GM21529 (cell line): ENCODE data around the gene DEFB121.
"Not testable (repeated sequence)": the region's sequence is repeated elsewhere in the genome, so short reads cannot be mapped to it uniquely, and the experiment has no call there.

ENCODE experiments used
- ATAC-seq: cut with Tn5 transposase; IDR thresholded peaks from one replicate; pipeline ENCODE4 v1.9.1; 2021; ENCODE audit not compliant: unreplicated experiment

DEFB121 gene, protein sequence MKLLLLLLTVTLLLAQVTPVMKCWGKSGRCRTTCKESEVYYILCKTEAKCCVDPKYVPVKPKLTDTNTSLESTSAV

DNA sequence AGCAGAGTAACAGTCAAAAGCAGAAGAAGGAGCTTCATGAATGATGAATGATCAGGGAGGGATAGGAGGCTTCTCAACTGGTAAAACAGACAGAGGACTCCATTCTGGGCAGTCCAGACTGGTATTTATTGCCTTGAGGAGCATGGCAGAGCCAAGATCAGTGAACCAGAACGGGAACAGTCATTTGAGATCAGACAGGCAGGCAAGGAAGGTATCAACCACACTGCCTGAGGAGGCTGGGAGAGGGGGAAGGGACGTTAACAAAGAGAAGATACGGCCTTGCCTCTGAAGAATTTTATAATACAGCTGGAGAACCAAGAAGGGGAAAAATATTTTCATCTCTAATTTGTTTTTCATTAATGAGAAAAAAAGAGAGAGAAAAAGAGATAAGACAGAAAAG is at the start of gene DEFB121:
Gene DEFB121, minus strand, starts transcription at position 101 of the 400 bp plus-strand sequence. Its CDS starts 63 bp downstream, at position 38.
- no peak for ATAC-seq

DNA sequence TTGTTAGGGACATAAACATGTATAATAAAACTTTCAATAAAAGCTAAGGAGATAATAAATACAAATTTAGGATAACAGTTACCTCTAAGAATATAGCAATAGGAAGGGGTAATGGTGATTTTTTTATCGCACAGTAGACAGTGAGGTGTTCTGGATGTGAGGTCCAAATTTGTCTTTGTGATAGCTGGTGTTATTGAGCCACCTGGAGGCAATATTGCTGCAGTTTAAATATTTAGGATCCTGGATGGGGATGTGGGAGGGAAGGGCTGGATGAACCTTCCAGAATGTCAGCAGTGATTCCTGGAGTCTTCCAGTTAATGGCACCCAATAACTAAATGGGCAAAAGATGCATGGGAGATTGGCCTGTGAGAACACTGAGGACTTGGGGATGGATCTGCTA is 48.3 kb upstream of the DEFB121 start:
- no peak for ATAC-seq

DNA sequence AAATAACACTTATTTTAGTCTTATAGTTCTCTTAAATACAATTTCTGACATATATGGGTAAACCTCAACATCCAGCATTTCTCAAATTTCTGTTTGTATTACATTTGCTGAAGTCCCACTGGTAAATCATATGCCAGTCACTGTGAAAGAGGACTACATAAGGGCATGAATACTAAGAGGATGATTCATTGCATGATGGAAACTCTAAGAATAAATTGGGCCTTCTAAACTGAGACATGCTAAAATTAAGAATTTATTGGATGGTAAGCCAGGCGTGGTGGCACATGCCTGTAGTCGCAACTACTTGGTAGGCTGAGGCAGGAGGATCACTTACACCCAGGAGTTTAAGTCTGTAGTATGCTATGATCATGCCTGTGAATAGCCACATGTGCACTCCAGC is 46.6 kb upstream of the DEFB121 start:
- ATAC-seq = no peak

DNA sequence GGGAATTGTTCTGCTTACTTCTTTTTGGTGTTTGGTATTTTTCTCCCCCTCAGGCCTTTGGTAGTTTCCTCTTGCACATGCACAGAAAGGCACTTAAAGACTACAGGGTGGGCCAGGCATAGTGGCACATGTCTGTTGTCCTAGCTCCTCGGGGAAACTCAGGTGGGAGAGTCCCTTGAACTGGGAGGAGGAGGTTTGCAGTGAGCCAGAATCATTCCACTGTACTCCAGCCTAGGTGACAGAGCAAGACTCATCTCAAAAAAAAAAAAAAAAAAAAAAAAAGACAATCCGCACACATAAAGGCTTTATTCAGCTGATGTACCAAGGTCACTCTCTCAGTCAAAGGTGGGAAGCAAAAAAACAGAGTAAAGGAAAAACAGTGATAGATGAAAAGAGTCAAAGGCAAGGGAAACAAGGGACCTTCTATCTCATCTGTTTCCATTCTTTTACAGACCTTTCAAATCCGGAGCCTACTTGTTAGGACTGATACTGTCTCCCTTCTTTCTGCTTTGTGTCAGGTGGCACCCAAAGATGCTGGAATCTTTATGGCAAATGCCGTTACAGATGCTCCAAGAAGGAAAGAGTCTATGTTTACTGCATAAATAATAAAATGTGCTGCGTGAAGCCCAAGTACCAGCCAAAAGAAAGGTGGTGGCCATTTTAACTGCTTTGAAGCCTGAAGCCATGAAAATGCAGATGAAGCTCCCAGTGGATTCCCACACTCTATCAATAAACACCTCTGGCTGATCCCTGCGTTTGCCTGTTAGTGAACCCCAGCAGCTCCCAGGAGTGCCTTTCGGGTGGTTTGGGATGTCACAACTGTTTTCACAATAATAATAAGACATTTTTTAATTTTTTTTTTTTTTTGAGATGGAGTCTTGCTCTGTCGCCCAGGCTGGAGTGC is 43.7 kb upstream of the DEFB121 start:
- ATAC-seq = no peak

DNA sequence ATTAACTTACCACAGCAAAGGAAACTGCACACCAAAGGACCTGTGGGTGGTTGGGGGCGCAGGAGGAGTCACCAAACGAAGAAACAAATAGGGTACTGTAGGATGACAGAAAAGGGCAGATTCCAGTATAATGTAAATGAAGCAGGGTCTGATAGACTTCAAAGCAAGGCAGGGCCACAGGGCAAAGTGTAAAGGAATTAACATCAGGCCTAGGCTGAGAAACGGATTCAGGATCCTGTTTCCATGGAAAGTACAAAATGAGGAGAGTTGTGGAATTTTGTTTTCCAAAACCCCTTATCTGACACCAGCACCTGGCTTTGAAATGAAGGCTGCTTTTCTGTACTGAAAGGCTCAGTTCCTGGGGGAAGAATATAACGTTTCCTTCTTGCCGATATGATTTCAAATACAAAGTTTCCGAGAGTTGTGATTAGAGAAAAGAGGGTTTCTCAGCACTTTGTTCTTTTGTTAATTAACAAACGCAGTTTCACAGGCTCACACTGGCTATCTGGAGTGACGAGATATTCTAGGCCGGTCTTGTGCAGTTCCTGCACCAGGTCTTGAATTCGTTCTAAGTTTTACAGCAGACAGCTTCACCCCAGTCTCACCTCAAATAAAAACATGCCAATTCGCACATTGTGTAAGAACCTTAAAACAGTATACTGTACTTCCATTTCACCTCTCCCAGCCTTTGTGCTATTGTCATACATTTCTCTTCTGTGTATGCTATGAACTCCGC is 40.2 kb upstream of the DEFB121 start:
- no peak for ATAC-seq

DNA sequence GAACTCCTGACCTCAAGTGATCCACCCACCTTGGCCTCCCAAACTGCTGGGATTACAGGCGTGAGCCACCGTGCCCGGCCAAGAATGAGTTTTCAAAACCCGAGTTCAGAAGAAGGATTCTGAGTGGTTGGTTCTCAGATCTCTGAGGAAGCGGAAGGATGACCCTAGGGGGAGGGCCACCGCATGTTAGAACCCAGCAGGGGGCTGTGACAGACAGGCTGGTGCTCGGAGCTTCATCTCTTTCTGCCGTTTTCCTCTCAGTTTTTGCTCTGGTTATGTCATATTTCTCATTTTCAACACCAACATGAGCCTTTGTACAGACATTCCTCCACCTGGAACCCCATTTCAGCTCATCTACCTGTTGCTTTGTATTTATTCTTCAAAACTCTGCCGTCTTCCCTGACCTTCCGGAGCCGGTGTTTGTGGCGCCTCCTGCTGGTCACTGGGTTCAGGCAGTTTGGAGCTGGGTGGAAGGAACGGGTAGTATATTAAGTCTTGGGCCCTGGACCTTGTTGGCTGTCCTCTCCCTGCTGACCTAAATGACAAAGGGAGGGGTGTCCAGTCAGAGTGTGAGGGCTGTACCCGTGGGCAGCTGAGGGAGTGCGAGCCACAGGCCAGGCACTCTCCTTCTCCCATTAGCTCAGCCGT is 34.1 kb upstream of the DEFB121 start, which contains the start of gene DEFB123:
Gene DEFB123, plus strand, starts transcription at position 621 of the 648 bp plus-strand sequence. CDS start 67 bp downstream, outside the sequence.
- no peak for ATAC-seq

DNA sequence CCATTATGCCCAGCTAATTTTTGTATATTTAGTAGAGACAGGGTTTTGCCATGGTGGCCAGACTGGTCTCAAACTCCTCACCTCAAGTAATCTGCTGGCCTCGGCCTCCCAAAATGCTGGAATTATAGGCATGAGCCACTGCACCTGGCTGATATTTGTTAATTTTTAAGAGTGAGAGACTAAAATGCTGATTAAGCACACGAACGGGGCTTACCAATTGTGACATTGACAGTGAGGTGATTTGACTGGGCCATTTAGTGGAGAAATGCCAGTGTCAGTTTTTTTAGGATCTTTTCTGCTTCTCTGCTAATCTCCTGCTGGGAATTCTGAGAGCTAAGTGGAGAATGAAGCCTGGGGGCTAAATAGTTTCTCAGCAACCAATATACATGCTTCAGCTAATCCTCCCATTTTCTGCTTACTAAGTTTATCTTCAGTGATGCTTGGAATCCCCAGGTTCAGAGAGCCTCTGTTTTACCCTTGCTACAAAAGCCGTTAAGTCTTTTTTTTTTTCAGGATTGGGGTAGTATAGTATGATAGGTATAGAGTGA is 24.6 kb upstream of the DEFB121 start:
- ATAC-seq = no peak

DNA sequence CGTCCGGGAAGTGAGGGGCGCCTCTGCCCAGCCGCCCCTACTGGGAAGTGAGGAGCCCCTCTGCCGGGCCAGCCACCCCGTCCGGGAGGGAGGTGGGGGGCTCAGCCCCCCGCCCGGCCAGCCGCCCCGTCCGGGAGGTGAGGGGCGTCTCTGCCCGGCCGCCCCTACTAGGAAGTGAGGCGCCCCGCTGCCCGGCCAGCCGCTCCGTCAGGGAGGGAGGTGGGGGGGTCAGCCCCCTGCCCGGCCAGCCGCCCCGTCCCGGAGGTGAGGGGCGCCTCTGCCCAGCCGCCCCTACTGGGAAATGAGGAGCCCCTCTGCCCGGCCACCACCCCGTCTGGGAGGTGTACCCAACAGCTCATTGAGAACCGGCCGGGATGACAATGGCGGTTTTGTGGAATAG is 21.6 kb upstream of the DEFB121 start:
- ATAC-seq = not testable (repeated sequence)

DNA sequence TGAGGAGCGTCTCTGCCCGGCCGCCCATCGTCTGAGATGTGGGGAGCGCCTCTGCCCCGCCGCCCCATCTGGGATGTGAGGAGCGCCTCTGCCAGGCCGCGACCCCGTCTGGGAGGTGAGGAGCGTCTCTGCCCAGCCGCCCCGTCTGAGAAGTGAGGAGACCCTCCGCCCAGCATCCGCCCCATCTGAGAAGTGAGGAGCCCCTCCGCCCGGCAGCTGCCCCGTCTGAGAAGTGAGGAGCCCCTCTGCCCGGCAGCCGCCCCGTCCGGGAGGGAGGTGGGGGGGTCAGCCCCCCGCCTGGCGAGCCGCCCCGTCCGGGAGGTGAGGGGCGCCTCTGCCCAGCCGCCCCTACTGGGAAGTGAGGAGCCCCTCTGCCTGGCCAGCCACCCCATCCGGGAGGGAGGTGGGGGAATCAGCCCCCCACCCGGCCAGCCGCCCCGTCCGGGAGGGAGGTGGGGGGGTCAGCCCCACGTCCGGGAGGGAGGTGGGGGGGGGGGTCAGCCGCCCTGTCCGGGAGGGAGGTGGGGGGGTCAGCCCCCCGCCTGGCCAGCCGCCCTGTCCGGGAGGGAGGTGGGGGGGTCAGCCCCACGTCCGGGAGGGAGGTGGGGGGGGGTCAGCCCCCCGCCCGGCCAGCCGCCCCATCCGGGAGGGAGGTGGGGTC is 21.0 kb upstream of the DEFB121 start:
- not testable (repeated sequence) for ATAC-seq

DNA sequence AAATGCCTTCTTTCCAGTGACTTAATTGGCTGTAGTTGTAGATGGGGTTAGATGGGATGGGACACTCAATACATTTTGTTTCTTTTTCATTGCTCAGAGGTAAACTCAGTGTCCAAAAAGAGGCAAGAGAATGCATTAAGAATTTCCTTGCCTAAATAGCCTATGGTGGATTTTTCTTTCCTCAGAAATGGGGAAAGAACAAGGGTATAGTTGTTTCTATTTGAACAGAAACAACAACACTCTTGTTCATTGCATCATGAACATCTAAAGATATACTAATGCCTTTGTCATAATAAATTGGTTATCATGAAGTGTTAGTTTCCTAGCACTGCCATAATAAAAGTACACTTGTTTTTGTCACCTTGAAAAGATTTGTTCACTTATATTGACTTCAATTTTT is 19.8 kb upstream of the DEFB121 start:
- no peak for ATAC-seq

DNA sequence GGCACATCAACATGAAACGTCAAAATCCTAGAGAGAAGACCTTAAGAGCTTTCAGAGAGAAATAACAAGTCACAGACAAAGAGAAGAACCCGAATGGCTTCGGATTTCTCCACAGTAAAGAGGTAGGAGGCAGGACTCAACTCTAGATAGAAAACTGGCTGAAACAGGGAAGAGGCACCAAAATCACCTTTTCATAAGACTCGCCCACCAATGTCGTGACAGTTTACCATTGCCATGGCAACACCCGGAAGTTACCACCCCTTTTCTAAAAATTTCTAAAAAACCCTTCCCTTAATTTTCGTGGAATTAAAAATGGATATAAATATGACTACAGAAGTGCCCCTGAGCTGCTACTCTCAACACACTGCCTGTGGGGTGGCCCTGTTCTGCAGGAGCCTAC is 12.3 kb upstream of the DEFB121 start:
- no peak for ATAC-seq

DNA sequence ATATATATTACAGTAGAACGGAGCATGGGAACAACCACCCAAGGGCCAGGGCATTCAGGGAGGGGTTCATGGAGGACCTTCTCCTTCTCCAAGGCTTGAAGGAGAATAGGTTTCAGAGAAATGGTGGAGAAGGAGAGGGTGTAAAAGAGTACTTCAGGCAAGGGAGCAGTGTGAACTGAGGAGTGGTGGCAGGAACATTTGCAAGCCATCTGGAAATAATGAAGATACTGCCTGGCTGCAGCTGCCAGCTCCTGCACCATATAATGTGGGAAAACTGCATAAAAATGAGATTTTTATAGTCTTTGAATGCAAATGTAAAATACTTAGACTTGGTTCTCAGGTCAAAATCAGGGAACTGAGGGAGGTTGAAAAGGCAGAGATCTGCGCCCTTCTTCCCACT is 9.6 kb upstream of the DEFB121 start:
- ATAC-seq = no peak

DNA sequence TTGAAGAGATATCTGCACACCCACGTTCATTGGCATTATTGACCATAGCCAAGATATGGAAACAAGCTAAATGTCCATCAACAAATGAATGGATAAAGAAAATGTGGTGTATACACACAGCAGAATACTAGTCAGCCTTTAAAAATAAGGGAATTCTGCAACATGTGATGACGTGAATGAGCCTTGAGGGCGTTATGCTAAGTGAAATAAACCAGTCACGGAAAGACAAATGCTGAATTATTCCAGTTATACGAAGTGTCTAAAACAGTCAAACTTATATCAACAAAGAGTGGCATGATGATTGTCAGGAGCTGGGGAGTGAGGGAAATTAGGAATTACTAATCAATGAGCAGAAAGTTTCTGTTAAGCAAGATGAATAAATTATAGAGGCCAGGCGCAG is 8.4 kb upstream of the DEFB121 start:
- no peak for ATAC-seq

DNA sequence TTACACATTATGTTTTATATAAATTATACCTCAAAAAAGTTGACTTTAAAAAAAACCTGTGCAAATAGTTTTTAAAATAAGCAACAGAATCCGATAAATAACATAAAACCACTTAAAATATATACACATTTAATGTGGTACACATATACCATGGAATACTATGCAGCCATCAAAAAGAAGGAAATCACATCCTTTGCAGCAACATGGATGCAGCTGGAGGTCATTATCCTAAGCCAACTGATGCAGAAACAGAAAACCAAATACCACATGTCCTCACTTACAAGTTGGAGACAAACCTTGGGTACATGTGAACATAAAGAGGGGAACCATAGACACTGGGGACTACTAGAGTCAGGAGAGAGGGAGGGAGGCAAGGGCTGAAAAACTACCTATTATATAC is 4.0 kb upstream of the DEFB121 start:
- ATAC-seq = no peak

DNA sequence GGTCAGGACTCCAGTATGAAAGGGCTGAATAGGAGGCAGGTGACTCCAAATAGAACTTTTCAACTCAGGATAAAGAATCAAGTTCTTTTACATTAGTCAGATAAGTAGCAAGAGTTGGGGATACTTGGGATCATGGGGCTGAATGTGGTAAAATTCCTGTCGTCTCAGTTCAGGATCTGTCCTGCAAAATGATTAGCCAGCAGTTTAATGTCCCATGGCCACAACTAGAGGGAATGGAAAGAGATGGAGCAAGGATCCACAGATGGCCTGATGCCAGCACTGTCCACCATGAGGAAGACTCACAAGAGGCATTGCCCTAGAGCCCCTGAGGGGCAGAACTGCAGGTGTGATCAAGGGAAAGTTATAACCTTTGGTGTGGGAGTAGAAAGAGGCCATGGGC is 2.1 kb downstream of the DEFB121 start:
- ATAC-seq = no peak

DNA sequence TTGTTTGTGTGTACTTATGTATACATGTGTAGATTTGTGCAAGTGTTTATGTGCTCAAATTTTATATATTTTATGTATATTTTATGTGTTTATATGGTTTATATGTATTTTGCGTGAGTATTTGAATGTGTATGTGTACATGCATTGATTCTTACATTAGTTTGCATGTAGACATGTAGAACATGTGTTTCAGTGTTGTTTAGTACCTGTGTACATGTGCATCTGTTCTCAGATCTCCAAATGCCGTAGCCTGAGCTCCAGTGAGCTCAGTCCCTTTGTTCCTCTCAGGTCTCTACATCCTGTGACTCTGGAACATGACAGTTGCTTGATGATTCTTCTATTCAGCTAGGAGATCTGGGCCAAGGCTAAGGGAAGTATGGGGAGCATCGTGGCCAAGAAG is 11.1 kb downstream of the DEFB121 start:
- ATAC-seq = no peak

DNA sequence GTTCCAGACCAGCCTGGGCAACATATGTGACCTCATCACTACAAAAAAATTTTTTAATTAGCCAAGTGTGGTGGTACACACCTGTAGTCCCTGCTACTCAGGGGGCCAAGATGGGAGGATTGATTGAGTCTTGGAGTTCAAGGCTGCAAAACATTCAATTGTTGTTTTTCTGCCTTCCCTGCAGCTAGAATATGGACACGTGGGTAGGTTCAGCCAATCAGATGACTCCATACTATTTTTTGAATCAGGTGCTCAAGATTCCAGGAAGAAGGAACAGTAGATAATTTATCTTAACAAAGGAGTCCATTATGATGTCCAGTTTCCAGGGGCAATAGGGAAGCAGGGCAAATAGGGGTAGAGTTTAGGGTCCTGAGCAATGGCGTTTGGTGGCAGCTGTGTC is 13.2 kb downstream of the DEFB121 start:
- no peak for ATAC-seq

DNA sequence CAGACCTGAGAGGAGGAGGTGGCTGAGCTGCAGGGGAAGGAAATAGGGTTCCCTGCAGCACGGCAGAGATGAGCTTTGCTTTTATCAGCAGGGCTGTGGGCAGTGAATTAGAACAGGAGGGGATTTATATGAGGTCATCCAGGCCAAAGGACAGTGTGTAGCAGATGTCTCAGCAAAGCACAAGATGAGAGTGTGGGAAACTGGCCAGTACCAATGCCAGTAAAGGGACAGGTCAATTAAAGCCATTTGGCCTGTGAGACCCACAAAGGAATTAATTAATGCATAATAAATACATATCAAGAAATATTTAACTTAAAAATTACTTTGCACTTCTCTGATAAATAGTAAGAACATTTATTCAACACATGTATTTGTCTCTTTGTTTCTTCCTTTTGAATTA is 15.5 kb downstream of the DEFB121 start, which contains the start of gene DEFB119:
Gene DEFB119, minus strand, starts transcription at position 101 of the 400 bp plus-strand sequence. CDS start 107 bp downstream, outside the sequence.
- ATAC-seq = no peak

DNA sequence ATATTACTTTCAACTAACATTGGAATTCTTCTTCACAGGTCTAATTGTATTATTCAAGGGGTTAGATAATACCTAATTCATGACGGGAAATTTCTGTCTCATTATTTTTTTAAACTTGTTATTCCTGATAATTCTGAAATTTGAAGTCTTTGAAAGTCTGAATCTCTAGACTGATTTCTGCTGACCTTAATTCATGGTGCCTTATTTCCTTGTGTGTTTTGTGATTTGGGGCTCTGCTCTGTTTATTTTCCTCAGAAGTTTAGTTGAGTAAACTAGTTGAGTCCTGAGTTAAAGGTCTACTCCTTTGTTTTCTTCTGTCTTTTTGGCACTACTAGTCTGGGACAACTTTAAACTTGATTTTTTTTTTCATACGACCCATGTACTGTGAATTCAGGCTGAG is 31.7 kb downstream of the DEFB121 start:
- no peak for ATAC-seq

DNA sequence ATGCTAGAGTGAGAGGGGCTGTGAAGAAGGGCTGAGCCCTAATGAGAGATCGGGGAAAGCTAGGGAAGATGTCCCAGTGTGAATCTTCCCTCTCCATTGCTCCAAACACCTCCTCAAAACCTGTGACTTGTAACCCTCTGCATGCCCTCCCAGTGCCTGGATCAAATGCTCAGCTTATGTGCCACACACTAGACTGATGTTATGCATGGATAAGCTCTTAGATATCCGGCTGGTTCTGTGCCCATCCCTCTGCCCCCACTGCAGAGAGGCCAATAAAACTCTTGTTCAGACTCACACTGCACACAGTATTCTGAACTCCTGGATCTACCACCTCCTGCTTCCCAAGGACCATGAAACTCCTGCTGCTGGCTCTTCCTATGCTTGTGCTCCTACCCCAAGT is 37.7 kb downstream of the DEFB121 start, which contains the start of gene DEFB118:
Gene DEFB118, plus strand, starts transcription at position 301 of the 400 bp plus-strand sequence. Its CDS starts 50 bp downstream, at position 351.
- ATAC-seq = no peak
